Sciatic nerve (tissue), 2 donors: ENCODE measurements around the gene FBXW8. TPM values are rescaled to one million over a fixed set of nuclear protein-coding genes. Genes with fewer than 3 reads are reported as not detected.

Experiments
- ATAC-seq: fragments of 200-7000 bp; cut with Tn5 transposase; one replicate; pipeline ENCODE4 v1.9.1; 2020; ENCODE audit warnings: mild to moderate bottlenecking, moderate library complexity
- DNase-seq: peaks from one replicate; pipeline ENCODE4 v3.0.0-alpha.2; 2020; ENCODE audit warnings: low spot score
- intact Hi-C: fragments of 100-400 bp; cut with DNase I; formaldehyde crosslinking; loops from one replicate; pipeline ENCODE4 v1.14.2; 2022
- total RNA-seq: library from RNA; stranded (reverse); fragmentation: NEBNext Ultra II Directional; extraction: Animal tissue kit (Norgen Biotek cat#: 25700); gene quantifications from one replicate; pipeline ENCODE4 v1.2.1, GENCODE V29; 2021
- donor health status: DM: no; HTN: no; CAD: no.
- donor health status: DM: no; HTN: no; CAD: no.

Gene FBXW8
- total RNA-seq, 1 donor from 2014 or later = 12.9 TPM

GRCh38 chr12:117058442-117059072 is 147.8 kb downstream of the FBXW8 start:
- intact Hi-C loops = no loop called here
- ATAC-seq = no peak
- no peak for DNase-seq

- ATAC-seq = no peak
Observed at GRCh38 chr12:117059156-117059555, 148.4 kb downstream of the FBXW8 start.

DNA sequence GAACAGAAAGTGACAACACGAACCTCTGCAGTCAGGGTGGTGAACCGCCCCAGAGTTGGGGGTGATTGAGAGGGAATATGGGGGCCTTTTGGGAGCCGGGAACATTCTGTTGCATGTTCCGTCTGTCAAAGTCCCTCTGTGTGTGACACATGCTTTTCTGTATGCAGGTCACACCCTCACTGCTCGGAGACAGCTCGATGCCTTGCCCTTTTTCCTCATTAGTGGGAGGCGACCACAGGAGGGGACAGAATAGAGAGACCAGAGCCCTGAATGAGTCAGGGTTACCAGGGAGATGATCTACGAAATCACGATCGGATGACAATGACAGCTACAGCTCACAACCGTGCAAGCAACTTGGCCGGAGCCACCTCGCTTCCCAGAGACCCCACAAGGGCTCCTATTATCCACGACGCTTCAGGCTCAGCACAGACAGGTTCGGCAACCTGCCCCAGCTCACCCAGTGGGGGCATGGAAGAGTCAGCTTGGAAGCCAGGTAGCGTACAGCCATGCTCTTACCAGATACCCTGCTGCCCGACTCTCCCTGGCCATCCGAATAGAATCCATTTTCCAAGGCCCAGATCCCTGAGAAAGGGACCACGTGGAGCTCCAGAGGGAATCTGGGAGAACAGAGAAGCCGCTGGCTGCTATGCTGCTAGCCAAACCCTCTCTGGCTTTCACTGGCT is 149.6 kb downstream of the FBXW8 start:
- no peak for DNase-seq
- intact Hi-C loops = no loop called here
- no peak for ATAC-seq

More at GRCh38 chr12:117059156-117059555, 148.4 kb downstream of the FBXW8 start:
- no peak for DNase-seq
- intact Hi-C loops = no loop called here

DNA sequence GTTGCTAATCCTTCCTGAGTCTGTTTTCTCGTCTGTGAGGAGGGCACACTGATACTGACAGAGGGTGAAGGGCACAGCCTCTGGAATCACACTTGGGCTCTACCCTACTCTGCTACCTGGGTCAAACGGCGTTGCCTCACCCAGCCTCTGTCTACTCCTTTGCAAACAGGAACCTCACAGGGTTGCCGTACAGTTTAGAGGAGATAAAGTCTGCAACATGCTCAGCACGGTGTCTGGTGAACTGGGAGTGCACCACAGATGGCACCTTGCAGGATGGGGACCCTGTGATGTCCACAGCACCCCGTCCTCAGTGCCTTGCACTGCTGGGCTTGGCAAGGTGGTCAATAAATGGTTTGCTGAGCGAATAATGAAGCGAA is 150.2 kb downstream of the FBXW8 start:
- DNase-seq (no peak), ATAC-seq (no peak)
- intact Hi-C loops = no loop called here

GRCh38 chr12:117061555-117062079 is 150.9 kb downstream of the FBXW8 start:
- ATAC-seq (no peak), DNase-seq (no peak)
- intact Hi-C loops = no loop called here

DNA sequence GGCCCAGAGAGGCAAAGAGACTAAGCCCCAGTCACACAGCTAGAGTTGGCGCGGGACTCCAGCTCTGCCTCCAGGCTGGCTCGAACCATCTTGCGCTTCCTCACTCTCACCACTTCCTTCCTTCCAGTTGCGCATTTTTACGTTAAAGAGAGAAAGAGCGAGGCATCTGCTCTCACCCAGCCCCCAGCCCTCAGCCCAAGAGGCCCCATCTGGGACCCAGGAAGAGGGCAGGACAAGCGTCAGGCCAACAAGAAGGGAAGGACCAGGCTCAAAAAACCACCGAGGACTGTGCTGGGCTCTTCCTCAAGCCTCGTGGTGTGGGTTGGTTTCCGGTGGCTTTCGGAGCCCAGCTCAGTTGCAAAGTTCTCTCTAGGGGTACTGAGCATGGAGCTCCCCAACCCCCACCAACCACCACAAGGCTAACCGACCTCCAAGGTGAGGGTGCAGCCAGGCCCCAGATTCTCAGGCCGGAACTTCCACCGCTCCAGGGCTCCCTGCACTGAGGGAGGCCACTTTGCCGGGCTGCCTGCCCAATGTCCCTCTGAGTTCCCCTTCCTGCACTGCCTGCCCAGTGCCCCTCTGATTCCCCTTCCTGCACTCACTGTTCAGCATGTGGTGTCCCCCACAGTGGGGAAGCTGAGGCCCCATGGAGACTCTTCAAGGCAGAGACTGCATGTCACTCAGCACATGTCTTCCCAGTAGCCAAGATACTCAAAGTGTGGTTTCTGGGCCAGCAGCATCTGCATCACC is 152.6 kb downstream of the FBXW8 start:
- intact Hi-C loops = no loop called here
- peak; percentile 87 for ATAC-seq
- DNase-seq = no peak

DNA sequence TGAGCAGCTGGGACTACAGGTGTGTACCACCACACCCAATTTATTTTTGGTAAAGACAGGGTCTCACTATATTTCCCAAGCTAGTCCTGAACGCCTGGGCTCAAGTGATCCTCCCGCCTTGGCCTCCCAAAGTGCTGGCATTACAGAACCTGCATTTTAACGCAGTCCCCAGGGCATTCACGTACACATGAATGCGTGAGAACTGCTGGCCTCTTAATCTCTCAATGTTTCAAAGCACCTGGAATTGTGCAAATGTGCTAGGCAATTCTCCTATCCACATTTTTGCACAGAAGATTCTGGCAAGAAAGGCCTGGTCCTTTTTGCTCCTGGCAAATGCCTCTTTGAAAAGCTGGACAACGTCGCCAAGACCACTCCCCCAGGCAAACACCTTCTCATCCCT is 153.3 kb downstream of the FBXW8 start:
- DNase-seq (no peak), ATAC-seq (no peak)
- intact Hi-C loops = no loop called here

DNA sequence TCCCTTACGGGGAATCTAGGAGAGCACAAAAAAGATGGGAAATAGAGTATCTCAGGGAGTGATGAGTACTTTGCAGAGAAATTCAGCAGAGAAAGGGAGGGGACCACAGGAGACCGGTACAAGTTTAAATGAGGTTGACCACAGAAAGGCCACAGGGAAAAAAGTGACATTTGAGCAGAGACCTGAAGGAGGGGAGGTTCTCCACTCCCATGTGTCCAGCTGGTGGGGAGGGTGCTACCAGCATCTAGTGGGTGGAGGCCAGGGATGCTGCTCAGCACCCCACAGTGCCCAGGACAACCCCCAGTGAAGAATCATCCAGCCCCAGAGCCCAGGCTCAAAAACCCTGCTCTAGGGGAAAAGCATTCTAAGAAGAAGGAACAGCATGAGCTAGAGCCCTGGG is 153.8 kb downstream of the FBXW8 start:
- ATAC-seq (no peak), DNase-seq (no peak)
- intact Hi-C loops = no loop called here

DNA sequence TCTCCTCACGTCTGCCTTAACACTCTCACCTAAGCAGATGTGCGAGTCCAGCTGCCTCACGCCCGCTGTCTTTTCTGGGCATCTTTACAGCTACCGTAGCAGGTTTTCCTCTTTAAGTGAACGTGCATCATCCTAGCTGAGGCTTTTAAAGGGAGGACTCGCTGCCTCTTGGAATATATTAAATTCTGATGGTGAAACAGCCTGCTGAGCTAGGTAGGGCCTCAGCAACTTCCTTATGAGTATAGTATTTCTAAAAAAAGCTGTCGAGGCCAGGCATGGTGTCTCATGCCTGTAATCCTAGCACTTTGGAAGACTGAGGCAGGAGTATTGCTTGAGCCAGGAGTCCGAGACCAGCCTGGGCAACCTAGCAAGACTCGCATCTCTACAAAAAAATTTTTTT is 156.3 kb downstream of the FBXW8 start:
- intact Hi-C loops = no loop called here

GRCh38 chr12:117067638-117068037 is 156.9 kb downstream of the FBXW8 start:
- ATAC-seq (no peak), DNase-seq (no peak)
- intact Hi-C loops = no loop called here

More for the DNA sequence above, 156.3 kb downstream of the FBXW8 start:
- ATAC-seq (no peak), DNase-seq (no peak)

GRCh38 chr12:117068492-117068891 is 157.7 kb downstream of the FBXW8 start:
- intact Hi-C loops = no loop called here
- ATAC-seq (no peak), DNase-seq (no peak)

DNA sequence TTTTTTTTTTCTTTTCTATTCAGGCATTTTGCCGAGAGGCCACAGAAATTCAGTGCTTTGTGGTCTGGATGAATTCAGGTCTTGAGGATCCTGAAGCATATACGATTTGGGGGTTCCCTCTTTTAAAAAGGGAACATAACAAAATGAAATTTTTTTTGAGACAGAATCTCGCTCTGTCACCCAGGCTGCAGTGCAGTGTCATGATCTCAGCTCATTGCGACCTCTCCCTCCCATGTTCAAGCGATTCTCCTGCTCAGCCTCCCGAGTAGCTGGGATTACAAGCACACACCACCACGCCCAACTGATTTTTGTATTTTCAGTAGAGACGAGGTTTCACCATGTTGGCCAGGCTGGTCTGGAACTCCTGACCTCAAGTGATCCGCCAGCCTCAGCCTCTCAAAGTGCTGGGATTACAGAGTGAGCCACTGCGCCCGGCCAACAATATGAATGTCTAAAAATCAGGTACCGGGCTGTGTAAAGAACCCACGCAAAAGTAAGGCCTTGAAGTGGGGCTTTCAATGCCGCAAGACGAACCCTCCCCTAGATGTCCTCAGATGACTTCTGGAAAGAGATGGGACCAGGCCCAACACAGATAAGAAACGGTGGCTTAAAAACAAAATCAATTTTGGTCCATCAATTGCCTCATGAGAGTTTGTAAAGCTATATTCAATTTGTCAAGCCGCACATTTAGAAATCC is 158.5 kb downstream of the FBXW8 start:
- DNase-seq = no peak
- intact Hi-C loops = no loop called here
- no peak for ATAC-seq

GRCh38 chr12:117069926-117070900 is 159.5 kb downstream of the FBXW8 start:
- intact Hi-C loops = no loop called here
- ATAC-seq (peak; percentile 52), DNase-seq (no peak)

GRCh38 chr12:117071009-117071408 is 160.3 kb downstream of the FBXW8 start:
- ATAC-seq = no peak
- intact Hi-C loops = no loop called here
- DNase-seq = no peak

GRCh38 chr12:117072106-117072505 is 161.4 kb downstream of the FBXW8 start:
- ATAC-seq (no peak), DNase-seq (no peak)
- intact Hi-C loops = no loop called here

DNA sequence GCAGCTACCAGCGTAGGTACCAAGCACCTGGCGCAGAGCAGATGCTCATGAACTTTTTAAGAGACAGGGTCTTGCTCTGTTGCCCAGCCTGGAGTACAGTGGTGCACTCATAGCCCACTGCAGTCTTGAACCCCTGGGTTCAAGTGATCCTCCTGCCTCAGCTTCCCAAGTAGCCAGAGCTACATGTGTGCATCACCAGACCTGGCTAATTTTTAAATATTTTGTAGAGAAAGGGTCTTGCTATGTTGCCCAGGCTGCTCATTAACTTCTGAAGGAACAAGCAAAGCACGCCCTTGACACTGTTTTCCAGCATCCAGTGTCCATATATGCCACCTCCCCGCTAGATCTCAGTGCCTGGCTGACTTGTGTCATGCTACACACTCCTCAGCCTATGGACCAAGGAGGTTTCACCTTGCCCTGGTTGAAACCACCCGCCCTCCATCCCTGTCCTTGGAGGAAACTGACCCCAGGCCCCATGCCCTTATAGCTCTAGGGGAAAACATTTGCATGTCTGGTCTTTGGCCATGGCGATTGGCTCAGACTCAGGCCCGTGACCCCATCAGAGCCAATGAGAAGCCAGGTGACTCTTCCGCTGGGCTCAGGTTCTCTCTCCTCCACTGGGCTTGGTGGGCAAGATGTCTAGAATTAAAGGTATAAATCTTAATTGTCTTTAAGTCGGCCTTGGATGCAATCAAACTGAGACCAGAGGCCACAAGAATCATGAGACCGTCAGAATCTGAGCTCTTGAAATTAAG is 162.2 kb downstream of the FBXW8 start:
- DNase-seq (no peak), ATAC-seq (no peak)
- intact Hi-C loops = no loop called here

DNA sequence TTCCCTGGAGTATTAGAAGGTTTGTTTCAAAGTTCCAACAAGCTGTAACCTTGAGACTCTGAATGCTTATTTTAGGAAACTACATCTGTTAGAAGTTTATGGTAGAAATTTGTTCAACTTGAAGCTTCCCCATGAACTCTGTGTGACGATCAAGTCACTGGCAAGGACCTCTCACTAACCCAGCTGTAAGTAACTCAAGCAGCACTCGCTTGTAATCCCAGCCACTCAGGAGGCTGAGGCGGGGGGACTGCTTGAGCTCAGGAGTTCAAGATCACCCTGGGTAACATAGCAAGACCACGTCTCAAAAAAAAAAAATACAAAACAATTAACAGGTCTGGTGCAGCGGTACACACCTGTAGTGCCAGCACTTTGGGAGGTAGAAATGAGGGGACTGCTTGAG is 162.9 kb downstream of the FBXW8 start:
- ATAC-seq (no peak), DNase-seq (no peak)
- intact Hi-C loops = no loop called here
